DND-41 (cell line): Measurements from ENCODE around the gene HLCS.

Experiments
- ATAC-seq: fragments of 200-7000 bp; cut with Tn5 transposase; 3 replicates; pipeline ENCODE4 v1.9.1; 2021; ENCODE audit warnings: low read depth; ENCODE audit not compliant: insufficient read depth
- DNase-seq: peaks from one replicate; pipeline ENCODE4 v3.0.0-alpha.2; 2020
- H2AFZ ChIP-seq: 2 replicates; pipeline ENCODE4 v1.6.0; 2012; ENCODE audit warnings: low read depth, low read length
- H3K27ac ChIP-seq: 2 replicates; pipeline ENCODE4 v1.5.1; 2012; ENCODE audit warnings: low read length, inconsistent platforms
- H3K27me3 ChIP-seq: fragments of 200-600 bp; sonication (generic); 2 replicates; pipeline ENCODE4 v1.6.0; 2012; ENCODE audit warnings: low read length, mild to moderate bottlenecking, inconsistent platforms; ENCODE audit not compliant: insufficient read depth, poor library complexity
- H3K36me3 ChIP-seq: 2 replicates; pipeline ENCODE4 v1.5.1; 2012; ENCODE audit warnings: low read length, inconsistent platforms; ENCODE audit not compliant: insufficient read depth
- H3K4me1 ChIP-seq: 2 replicates; pipeline ENCODE4 v1.5.1; 2012; ENCODE audit warnings: mild to moderate bottlenecking, low read length; ENCODE audit not compliant: insufficient read depth
- H3K4me2 ChIP-seq: 2 replicates; pipeline ENCODE4 v1.6.0; 2012; ENCODE audit warnings: mild to moderate bottlenecking, moderate library complexity, low read length, inconsistent platforms; ENCODE audit not compliant: insufficient read depth
- H3K4me3 ChIP-seq, 2 experiments: fragments of 200-600 bp in 1 of 2; shearing (Covaris generic) in 1 of 2; 2 replicates each; pipeline ENCODE4 v1.5.1; 2012 to 2016; ENCODE audit warnings: inconsistent platforms in 2 of 2, low read length in 2 of 2, mild to moderate bottlenecking in 2 of 2, low read depth in 1 of 2, moderate library complexity in 1 of 2
- H3K79me2 ChIP-seq: 2 replicates; pipeline ENCODE4 v1.6.0; 2012; ENCODE audit warnings: low read length, inconsistent platforms; ENCODE audit not compliant: insufficient read depth
- H3K9ac ChIP-seq: 2 replicates; pipeline ENCODE4 v1.6.0; 2012; ENCODE audit warnings: low read depth, mild to moderate bottlenecking, inconsistent platforms, low read length, moderate library complexity
- H3K9me3 ChIP-seq: 2 replicates; pipeline ENCODE4 v1.5.1; 2012; ENCODE audit warnings: low read length, moderate library complexity, mild to moderate bottlenecking, inconsistent platforms; ENCODE audit not compliant: insufficient read depth, severe bottlenecking
- H4K20me1 ChIP-seq: 2 replicates; pipeline ENCODE4 v1.6.0; 2012; ENCODE audit warnings: low read length; ENCODE audit not compliant: insufficient read depth
- CTCF ChIP-seq: IDR thresholded peaks from 2 replicates; pipeline ENCODE4 v1.5.1; 2012; ENCODE audit warnings: borderline replicate concordance, low read length, moderate library complexity, mild to moderate bottlenecking; ENCODE audit not compliant: poor library complexity, severe bottlenecking; ENCODE audit errors: extremely low read depth
- EZH2 ChIP-seq: IDR thresholded peaks from 3 replicates; pipeline ENCODE4 v1.6.1; 2012; ENCODE audit warnings: borderline replicate concordance, low read depth, mild to moderate bottlenecking, moderate library complexity, low read length, inconsistent platforms; ENCODE audit not compliant: severe bottlenecking

Gene HLCS

GRCh38 chr21:36852293-36852692 lies 114.2 kb downstream of the HLCS start:
- TF ChIP-seq CTCF (no peak), EZH2 (no peak)
- H3K4me2 ChIP-seq = no peak overlapping the region

DNA sequence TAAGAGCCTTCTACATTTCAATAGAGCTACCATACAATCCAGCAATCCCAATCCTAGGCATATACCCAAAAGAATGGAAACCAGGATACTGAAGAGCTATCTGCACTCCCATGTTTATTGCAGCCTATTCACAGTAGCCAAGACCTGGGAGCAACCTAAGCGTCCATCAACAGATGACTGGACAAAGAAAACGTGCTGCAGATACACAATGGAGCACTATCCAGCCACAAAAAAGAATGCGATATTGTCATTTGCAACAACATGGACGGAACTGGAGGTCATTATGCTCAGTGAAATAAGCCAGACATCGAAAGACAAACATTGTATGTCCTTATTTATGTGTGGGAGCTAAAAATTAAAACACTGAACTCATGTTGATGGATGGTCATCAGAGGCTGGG lies 115.3 kb downstream of the HLCS start:
- H4K20me1 ChIP-seq = no peaks in the 10 kb centered on the region
- H3K4me1 ChIP-seq = no peaks in the 10 kb centered on the region
- no peak for ATAC-seq
- no peaks in the 10 kb centered on the region for H3K27me3 ChIP-seq
- H2AFZ ChIP-seq = no peak overlapping the region
- no peaks in the 10 kb centered on the region for H3K79me2 ChIP-seq
- H3K4me3 ChIP-seq = no peak overlapping the region
- TF ChIP-seq EZH2 = no peak
- TF ChIP-seq CTCF = no peak
- no peak overlapping the region for H3K9ac ChIP-seq
- H3K4me2 ChIP-seq = no peak overlapping the region
- no peak for DNase-seq
- no peak overlapping the region for H3K27ac ChIP-seq
- H3K36me3 ChIP-seq = no peaks in the 10 kb centered on the region
- H3K9me3 ChIP-seq = no peaks in the 10 kb centered on the region

More at GRCh38 chr21:36852293-36852692, 114.2 kb downstream of the HLCS start:
- Histone ChIP-seq H4K20me1 (no peaks in the 10 kb centered on the region), H3K4me3 (no peak overlapping the region), H3K36me3 (no peaks in the 10 kb centered on the region), H3K9ac (no peak overlapping the region), H3K4me1 (no peaks in the 10 kb centered on the region), H2AFZ (no peak overlapping the region), H3K27ac (no peak overlapping the region), H3K27me3 (no peaks in the 10 kb centered on the region), H3K79me2 (no peaks in the 10 kb centered on the region), H3K9me3 (no peaks in the 10 kb centered on the region)
- DNase-seq = no peak
- ATAC-seq = no peak

DNA sequence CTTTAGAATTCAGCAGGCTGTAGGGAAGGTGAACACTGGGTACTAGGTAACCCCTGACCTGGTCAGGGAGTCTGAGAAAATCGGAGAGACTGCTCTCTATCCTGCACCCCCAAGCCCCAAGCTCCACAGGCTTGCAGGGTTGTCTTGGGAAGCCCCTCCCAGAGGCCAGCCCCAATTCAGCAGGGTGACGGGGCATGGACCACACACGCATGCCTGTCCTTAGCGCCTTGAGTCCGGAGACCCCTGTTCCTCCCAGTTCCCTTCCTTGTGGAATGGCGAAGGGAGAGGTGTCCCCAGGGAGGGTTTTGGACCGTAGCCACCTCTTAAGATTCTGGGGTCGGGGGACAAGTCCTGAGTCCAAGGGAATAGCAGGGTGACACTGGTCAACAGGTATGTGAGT lies 116.1 kb downstream of the HLCS start:
- Histone ChIP-seq H3K27ac (no peak overlapping the region), H3K36me3 (no peaks in the 10 kb centered on the region), H3K4me2 (no peak overlapping the region), H3K4me3 (no peak overlapping the region), H3K27me3 (no peaks in the 10 kb centered on the region), H3K4me1 (no peaks in the 10 kb centered on the region), H3K79me2 (no peaks in the 10 kb centered on the region), H3K9ac (no peak overlapping the region), H2AFZ (no peak overlapping the region), H4K20me1 (no peaks in the 10 kb centered on the region), H3K9me3 (no peaks in the 10 kb centered on the region)
- DNase-seq (no peak), ATAC-seq (no peak)
- TF ChIP-seq EZH2 = no peak
- no peak for TF ChIP-seq CTCF

- TF ChIP-seq EZH2 (no peak), CTCF (no peak)
- no peaks in the 10 kb centered on the region for H4K20me1 ChIP-seq
- H3K4me1 ChIP-seq = no peaks in the 10 kb centered on the region
- H3K4me2 ChIP-seq = no peak overlapping the region
- H3K9me3 ChIP-seq = no peaks in the 10 kb centered on the region
- no peak overlapping the region for H2AFZ ChIP-seq
- H3K9ac ChIP-seq = no peak overlapping the region
- DNase-seq (no peak), ATAC-seq (no peak)
- no peaks in the 10 kb centered on the region for H3K27me3 ChIP-seq
- no peak overlapping the region for H3K4me3 ChIP-seq
- no peak overlapping the region for H3K27ac ChIP-seq
- no peaks in the 10 kb centered on the region for H3K36me3 ChIP-seq
- no peaks in the 10 kb centered on the region for H3K79me2 ChIP-seq
These were observed 116.9 kb downstream of the HLCS start for GRCh38 chr21:36849461-36850105.
